ENCODE measurements around the gene ANKS1A. TPM values are rescaled to one million over a fixed set of nuclear protein-coding genes. Genes with fewer than 3 reads are reported as not detected.
A peak's percentile ranks its signal among the peaks of the same experiment; 100 is the strongest.

ANKS1A gene
- total RNA-seq, 6 experiments from 2014 or later, result 6.7 to 17.4 (median 10.5) TPM

DNA sequence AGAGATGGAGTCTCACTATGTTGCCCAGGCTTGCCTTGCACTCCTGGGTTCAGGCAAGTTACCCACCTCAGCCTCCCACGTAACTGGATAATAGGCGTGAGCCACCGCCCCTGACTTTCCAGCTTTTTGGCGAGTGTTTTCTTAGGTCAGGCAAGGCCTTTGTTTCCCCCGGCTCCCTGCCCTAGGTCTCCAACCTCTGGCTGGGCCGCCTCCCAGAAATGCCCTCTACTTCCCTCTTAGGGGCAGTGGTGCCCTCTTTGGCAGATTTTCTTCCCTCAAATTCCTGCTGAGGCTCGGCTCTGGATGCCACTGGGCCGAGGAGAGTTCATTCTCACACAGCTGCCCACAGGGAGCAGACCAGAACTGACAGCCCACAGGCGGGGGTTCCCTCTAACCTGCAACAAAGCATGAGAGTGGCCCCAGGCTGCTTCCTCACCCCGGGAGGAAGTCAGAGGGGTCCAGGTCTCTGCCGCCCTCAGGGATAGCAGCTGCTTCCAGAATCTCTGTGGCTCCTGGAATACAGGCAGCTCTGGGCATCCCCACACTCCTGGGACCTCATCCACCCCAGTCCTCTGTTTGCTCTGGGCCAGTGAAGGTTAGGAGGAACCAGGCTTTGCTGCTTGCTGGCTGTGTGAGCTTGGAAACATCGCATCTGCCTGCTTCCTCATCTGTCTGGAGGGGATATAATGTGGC, 195.6 kb downstream of the ANKS1A start:
- ATAC-seq (no peak), DNase-seq (peak in 1 of 3 donors; percentile 28)
- intact Hi-C loops (cut with DNase I), result no loop called here
- 91% methylated on average over 8 of the region's 12 CpGs for WGBS (ENCODE audit: insufficient coverage, low coverage, low lambda C conversion rate, missing lambda C conversion rate)
- H3K36me3 ChIP-seq, result peaks cover 0 to 52% (median 14%) of the 10 kb centered on the region in 4 donors
- peaks cover 0 to 14% (median 6%) of the 10 kb centered on the region in 4 donors for H3K4me1 ChIP-seq
- TF ChIP-seq, protein P1, sequence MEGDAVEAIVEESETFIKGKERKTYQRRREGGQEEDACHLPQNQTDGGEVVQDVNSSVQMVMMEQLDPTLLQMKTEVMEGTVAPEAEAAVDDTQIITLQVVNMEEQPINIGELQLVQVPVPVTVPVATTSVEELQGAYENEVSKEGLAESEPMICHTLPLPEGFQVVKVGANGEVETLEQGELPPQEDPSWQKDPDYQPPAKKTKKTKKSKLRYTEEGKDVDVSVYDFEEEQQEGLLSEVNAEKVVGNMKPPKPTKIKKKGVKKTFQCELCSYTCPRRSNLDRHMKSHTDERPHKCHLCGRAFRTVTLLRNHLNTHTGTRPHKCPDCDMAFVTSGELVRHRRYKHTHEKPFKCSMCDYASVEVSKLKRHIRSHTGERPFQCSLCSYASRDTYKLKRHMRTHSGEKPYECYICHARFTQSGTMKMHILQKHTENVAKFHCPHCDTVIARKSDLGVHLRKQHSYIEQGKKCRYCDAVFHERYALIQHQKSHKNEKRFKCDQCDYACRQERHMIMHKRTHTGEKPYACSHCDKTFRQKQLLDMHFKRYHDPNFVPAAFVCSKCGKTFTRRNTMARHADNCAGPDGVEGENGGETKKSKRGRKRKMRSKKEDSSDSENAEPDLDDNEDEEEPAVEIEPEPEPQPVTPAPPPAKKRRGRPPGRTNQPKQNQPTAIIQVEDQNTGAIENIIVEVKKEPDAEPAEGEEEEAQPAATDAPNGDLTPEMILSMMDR (IDR thresholded peaks at IDR 0.05), result no peak
- no peak for TF ChIP-seq POLR2A (IDR thresholded peaks at IDR 0.05)
- no peaks in the 10 kb centered on the region for H3K9me3 ChIP-seq
- no peaks in the 10 kb centered on the region for H3K27me3 ChIP-seq
- no peak overlapping the region for H3K4me3 ChIP-seq
- no peak overlapping the region for H3K27ac ChIP-seq

DNA sequence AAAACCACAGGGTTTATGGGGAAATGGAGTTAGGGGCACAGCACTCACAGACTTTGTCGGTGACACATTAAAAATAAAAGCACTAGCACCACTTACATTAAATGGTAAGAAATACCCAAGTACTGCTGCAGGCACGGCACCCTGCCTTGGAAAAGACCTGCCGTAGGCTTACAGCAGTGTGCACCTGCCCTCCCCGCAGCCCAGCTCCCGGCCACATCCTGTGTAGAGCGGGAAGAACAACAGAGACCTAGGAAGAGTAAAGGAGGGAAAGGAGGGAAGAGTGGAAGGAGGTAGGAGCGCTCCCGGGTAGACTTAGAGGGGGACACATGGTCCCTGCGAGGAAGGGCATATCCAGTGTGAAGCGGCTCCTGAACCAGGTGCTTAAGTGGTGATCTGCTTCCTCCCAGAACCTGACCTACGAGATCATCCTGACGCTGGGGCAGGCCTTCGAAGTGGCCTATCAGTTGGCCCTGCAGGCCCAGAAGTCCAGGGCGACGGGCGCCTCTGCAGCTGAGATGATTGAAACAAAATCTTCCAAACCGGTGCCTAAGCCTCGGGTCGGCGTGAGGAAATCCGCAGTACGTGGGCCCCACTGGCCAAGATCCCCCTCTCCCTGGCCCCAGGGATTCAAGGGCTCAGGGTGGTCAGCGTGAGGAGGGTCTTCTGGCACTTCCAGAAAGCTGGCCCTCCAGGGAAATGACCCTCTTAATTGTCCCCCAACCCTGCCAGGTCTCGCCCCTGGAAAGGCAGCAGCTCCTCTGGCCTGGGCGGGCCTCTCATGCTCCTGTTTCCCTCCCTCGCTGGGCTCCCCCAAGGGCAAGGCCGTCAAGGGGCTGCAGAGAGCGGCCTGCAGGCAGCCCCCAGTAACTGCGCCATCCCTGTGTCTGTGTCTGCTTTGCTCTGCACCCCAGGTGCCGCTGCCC, 196.6 kb downstream of the ANKS1A start:
- ATAC-seq (no peak), DNase-seq (peak in 1 of 3 donors; percentile 39)
- Histone ChIP-seq H3K4me1 (peaks cover 0 to 14% (median 6%) of the 10 kb centered on the region in 4 donors), H3K36me3 (peaks cover 0 to 55% (median 9%) of the 10 kb centered on the region in 4 donors), H3K27ac (no peak overlapping the region), H3K4me3 (no peak overlapping the region), H3K9me3 (no peaks in the 10 kb centered on the region), H3K27me3 (no peaks in the 10 kb centered on the region)
- intact Hi-C loops (cut with DNase I), result no loop called here
- WGBS (ENCODE audit: insufficient coverage, low coverage, low lambda C conversion rate, missing lambda C conversion rate), result 90% methylated on average over 15 of the region's 30 CpGs
- TF ChIP-seq, protein P1 (IDR thresholded peaks at IDR 0.05), result no peak
- TF ChIP-seq POLR2A (IDR thresholded peaks at IDR 0.05), result no peak

DNA sequence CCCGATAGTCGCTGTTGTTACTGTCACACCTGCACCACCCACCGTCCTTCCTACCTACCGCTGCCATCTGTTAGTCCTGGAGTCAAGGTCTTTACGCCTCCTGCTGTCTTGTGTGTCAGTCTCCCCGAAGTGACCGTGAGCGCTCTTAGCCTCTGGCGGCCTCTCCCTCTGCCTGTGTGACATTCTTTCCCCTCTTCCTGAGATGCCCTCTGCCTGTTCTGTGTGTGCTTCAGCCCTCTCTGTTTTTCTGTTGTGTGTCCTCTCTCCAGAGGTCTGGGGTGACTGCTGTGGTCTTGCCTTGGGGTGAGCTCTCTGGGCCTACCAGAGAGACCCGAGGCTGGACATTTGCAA, 197.2 kb downstream of the ANKS1A start:
- H3K9me3 ChIP-seq, result no peaks in the 10 kb centered on the region
- H3K27me3 ChIP-seq, result no peaks in the 10 kb centered on the region
- 95% methylated on average over 10 of the region's 10 CpGs for WGBS (ENCODE audit: insufficient coverage, low coverage, low lambda C conversion rate, missing lambda C conversion rate)
- intact Hi-C loops (cut with DNase I), result no loop called here
- no peak for ATAC-seq
- H3K27ac ChIP-seq, result no peak overlapping the region
- DNase-seq, result no peak
- peaks cover 0 to 14% (median 6%) of the 10 kb centered on the region in 4 donors for H3K4me1 ChIP-seq
- H3K36me3 ChIP-seq, result peaks cover 0 to 51% (median 9%) of the 10 kb centered on the region in 4 donors
- no peak overlapping the region for H3K4me3 ChIP-seq
- TF ChIP-seq POLR2A (IDR thresholded peaks at IDR 0.05), result no peak
- TF ChIP-seq, protein P1 (IDR thresholded peaks at IDR 0.05), result no peak

DNA sequence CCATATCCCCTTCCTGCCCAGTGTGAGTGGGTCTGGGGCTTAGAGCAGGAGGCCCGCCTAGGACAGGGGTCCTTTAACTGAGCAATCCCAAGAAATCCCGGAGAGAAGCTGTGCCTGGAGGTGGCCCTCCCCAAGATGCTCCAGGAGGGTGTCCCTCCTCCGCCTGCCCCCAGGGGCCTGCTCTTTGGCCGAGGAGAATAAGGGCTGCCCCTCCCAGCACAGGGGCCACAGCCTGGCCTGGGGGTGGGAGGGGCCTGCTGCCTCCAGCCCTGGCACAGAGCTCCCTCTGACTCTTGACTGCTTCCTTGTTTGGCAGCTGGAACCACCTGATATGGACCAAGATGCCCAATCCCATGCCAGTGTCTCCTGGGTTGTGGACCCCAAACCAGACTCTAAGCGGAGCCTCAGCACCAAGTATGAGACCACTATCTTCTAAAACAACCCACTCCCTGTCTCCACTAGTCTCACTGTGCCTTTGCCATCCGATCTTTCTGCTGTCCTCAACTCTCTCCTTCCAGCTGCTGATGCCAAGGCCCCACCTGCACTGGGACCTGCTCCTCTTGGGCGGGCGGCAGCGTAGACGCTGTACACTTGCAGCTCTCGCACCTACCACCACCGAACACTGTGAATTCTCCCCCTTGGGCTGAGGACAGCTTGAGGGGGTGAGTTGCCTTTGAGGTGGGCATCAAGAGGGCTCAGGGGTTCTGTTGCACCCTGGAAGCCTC, 197.7 kb downstream of the ANKS1A start:
- intact Hi-C loops (cut with DNase I), result no loop called here
- DNase-seq, result peak in 1 of 3 donors; percentile 39
- WGBS (ENCODE audit: insufficient coverage, low coverage, low lambda C conversion rate, missing lambda C conversion rate), result 78% methylated on average over 4 of the region's 12 CpGs
- TF ChIP-seq POLR2A (IDR thresholded peaks at IDR 0.05), result no peak
- TF ChIP-seq, protein P1 (IDR thresholded peaks at IDR 0.05), result no peak
- H3K4me1 ChIP-seq, result peaks cover 0 to 14% (median 6%) of the 10 kb centered on the region in 4 donors
- peaks cover 0 to 49% (median 9%) of the 10 kb centered on the region in 4 donors for H3K36me3 ChIP-seq
- H3K9me3 ChIP-seq, result no peaks in the 10 kb centered on the region
- H3K27ac ChIP-seq, result no peak overlapping the region
- no peaks in the 10 kb centered on the region for H3K27me3 ChIP-seq
- H3K4me3 ChIP-seq, result no peak overlapping the region
- ATAC-seq, result no peak

All from right lobe of liver (tissue), 6 donors.